ENCODE results near the gene ZG16. TPM values are rescaled to one million over a fixed set of nuclear protein-coding genes. Genes with fewer than 3 reads are reported as not detected.
A peak's percentile ranks its signal among the peaks of the same experiment; 100 is the strongest.

ZG16 gene
- total RNA-seq, 1 experiment from 2014 or later, result not detected

DNA sequence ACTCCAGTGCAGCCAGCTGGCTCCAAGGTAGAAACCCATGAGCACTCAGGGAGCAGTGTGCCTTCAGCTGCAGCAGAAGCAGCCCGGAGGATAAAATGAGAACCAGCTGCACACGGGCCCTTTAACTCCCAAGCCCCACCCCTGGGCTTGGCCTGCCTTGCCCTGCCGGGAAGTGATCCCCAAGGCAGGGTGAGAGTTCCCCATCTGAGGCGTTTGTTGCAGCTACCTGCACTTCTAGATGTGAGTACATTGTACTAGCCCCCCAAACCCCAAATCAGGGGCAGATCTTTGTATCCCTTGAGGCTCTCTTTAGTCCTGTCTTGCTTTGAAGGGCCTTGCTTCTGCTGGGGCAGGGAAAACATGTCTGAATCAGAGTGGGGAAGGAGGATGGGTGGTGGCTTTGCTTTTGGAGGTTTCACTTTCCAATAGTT lies 42.2 kb downstream of the ZG16 start, which contains the start of gene MVP:
TSS of gene MVP (plus strand) at position 192 of the 431 bp plus-strand sequence. CDS start 10,088 bp downstream, outside the sequence.
- peaks cover 30% of the 10 kb centered on the region for H3K36me3 Mint-ChIP-seq
- ATAC-seq, result no peak
- H3K9me3 Mint-ChIP-seq, result no peaks in the 10 kb centered on the region
- peak within 1 kb of the TSS; percentile 47 for H3K4me3 Mint-ChIP-seq
- no peak for DNase-seq (ENCODE audit: low spot score)
- H3K27me3 Mint-ChIP-seq (ENCODE audit: low read depth), result no peaks in the 10 kb centered on the region; the same call in 1 of the 2 replicates
- H3K27ac Mint-ChIP-seq, result peak within 1 kb of the TSS; percentile 45
- POLR2A ChIA-PET, result interaction anchor here (1.0 kb wide), 1 partner anchor 8 kb away, joined by 4 read pairs; no protein-coding TSS in a partner anchor
- TF ChIP-seq GABPB1 (CRISPR knock-in tag; IDR thresholded peaks at IDR 0.05) (0 out of 2 replicates have a peak, but pooled peaks have one; percentile 25), RELA (CRISPR knock-in tag; IDR thresholded peaks at IDR 0.05; ENCODE audit: borderline replicate concordance) (no peak)
- TF ChIP-seq, protein P1, sequence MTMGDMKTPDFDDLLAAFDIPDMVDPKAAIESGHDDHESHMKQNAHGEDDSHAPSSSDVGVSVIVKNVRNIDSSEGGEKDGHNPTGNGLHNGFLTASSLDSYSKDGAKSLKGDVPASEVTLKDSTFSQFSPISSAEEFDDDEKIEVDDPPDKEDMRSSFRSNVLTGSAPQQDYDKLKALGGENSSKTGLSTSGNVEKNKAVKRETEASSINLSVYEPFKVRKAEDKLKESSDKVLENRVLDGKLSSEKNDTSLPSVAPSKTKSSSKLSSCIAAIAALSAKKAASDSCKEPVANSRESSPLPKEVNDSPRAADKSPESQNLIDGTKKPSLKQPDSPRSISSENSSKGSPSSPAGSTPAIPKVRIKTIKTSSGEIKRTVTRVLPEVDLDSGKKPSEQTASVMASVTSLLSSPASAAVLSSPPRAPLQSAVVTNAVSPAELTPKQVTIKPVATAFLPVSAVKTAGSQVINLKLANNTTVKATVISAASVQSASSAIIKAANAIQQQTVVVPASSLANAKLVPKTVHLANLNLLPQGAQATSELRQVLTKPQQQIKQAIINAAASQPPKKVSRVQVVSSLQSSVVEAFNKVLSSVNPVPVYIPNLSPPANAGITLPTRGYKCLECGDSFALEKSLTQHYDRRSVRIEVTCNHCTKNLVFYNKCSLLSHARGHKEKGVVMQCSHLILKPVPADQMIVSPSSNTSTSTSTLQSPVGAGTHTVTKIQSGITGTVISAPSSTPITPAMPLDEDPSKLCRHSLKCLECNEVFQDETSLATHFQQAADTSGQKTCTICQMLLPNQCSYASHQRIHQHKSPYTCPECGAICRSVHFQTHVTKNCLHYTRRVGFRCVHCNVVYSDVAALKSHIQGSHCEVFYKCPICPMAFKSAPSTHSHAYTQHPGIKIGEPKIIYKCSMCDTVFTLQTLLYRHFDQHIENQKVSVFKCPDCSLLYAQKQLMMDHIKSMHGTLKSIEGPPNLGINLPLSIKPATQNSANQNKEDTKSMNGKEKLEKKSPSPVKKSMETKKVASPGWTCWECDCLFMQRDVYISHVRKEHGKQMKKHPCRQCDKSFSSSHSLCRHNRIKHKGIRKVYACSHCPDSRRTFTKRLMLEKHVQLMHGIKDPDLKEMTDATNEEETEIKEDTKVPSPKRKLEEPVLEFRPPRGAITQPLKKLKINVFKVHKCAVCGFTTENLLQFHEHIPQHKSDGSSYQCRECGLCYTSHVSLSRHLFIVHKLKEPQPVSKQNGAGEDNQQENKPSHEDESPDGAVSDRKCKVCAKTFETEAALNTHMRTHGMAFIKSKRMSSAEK (CRISPR knock-in tag; IDR thresholded peaks at IDR 0.05; ENCODE audit: borderline replicate concordance), result no peak
- CTCF ChIA-PET, result interaction anchor here (0.6 to 6.0 kb wide), 11 partner anchors 10 to 681 kb away, joined by 3 to 50 read pairs (median 5); partner anchors contain the start of gene TLCD3B
- H3K4me1 Mint-ChIP-seq, result peaks cover 43% of the 10 kb centered on the region

- DNase-seq (ENCODE audit: low spot score), result no peak
- H3K4me3 Mint-ChIP-seq, result no peak overlapping the region
- no peaks in the 10 kb centered on the region; the same call in 1 of the 2 replicates for H3K27me3 Mint-ChIP-seq (ENCODE audit: low read depth)
- ChIA-PET CTCF (interaction anchor here (0.6 to 6.0 kb wide), 6 partner anchors 11 to 99 kb away, joined by 3 to 50 read pairs (median 6); no protein-coding TSS in a partner anchor), POLR2A (no interaction called here)
- TF ChIP-seq ZBTB21 (CRISPR knock-in tag; IDR thresholded peaks at IDR 0.05; ENCODE audit: borderline replicate concordance), result no peak
- H3K4me1 Mint-ChIP-seq, result peaks cover 46% of the 10 kb centered on the region
- no peak for ATAC-seq
- peaks cover 30% of the 10 kb centered on the region for H3K36me3 Mint-ChIP-seq
- H3K9me3 Mint-ChIP-seq, result no peaks in the 10 kb centered on the region
- H3K27ac Mint-ChIP-seq, result peak overlapping the region; percentile 45; the same call in 1 of the 2 replicates
Measured at GRCh38 chr16:29820730-29821642, 42.9 kb downstream of the ZG16 start.

DNA sequence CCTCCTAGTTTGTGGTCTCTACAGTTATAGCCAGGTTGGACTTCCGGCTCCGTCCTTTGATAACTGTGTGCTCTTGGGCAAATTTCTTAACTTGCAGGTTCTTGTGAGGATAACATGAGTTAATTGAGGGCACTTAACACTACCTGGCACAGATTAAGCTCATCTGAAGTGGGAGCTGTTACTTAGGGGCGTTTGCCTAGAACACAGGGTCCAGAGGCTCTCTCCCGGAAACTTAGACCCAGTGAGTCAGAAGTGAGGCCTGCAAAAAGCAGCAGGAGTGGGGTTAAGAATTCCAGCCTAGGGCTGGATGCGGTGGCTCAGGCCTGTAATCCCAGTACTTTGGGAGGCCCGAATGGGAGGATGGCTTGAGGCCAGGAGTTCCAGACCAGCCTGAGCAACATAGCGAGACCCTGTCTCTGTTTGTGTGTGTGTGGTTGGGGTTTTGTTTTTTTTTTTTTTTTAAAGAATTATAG lies 43.6 kb downstream of the ZG16 start:
- no peak overlapping the region; the same call in 1 of the 2 replicates for H3K27ac Mint-ChIP-seq
- ChIA-PET CTCF (interaction anchor here (6.0 kb wide), 1 partner anchor 26 kb away, joined by 50 read pairs; no protein-coding TSS in a partner anchor), POLR2A (no interaction called here)
- H3K27me3 Mint-ChIP-seq (ENCODE audit: low read depth), result no peaks in the 10 kb centered on the region
- DNase-seq (ENCODE audit: low spot score) (no peak), ATAC-seq (no peak)
- TF ChIP-seq ZNF121 (CRISPR knock-in tag; IDR thresholded peaks at IDR 0.05), result 0 out of 2 replicates have a peak, but pooled peaks have one; percentile 21
- TF ChIP-seq USF2 (CRISPR knock-in tag; IDR thresholded peaks at IDR 0.05), result no peak
- no peak for TF ChIP-seq ZSCAN18 (CRISPR knock-in tag; IDR thresholded peaks at IDR 0.05)
- peaks cover 46% of the 10 kb centered on the region for H3K4me1 Mint-ChIP-seq
- H3K9me3 Mint-ChIP-seq, result no peaks in the 10 kb centered on the region
- peaks cover 30% of the 10 kb centered on the region for H3K36me3 Mint-ChIP-seq
- H3K4me3 Mint-ChIP-seq, result no peak overlapping the region

DNA sequence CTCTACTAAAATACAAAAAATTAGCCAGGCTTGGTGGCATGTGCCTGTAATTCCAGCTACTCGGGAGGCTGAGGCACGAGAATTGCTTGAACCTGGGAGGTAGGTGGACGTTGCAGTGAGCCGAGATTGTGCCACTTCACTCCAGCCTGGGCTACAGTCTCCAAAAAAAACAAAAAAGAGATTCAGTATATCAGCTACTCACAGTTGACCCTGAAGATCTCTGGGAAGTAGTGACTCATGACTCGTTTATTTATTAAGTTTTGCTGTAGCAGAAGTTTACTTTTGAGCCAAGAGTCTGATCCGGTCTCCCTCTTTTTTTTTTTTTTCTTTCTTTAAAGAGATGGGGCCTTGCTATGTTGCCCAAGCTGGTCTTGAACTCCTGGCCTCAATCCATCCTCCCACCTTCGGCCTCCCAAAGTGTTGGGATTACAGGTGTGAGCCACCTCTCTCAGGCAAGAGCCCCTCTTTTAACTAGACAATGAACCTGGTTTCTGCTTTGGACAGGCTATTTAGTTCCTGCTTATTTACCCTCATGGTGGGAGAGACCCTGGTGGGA lies 46.6 kb downstream of the ZG16 start:
- Mint-ChIP-seq H3K27ac (no peak overlapping the region), H3K27me3 (ENCODE audit: low read depth) (no peaks in the 10 kb centered on the region), H3K9me3 (no peaks in the 10 kb centered on the region), H3K4me3 (no peak overlapping the region), H3K4me1 (peaks cover 25% of the 10 kb centered on the region), H3K36me3 (peaks cover 9% of the 10 kb centered on the region)
- DNase-seq (ENCODE audit: low spot score), result no peak
- no peak for ATAC-seq
- ChIA-PET CTCF (interaction anchor here (1.0 to 6.4 kb wide), 2 partner anchors 24 to 40 kb away, joined by 3 to 68 read pairs; no protein-coding TSS in a partner anchor), POLR2A (interaction anchor here (0.7 to 0.8 kb wide), 2 partner anchors 18 to 873 kb away, joined by 3 to 5 read pairs; partner anchors contain the start of gene MAZ)
- TF ChIP-seq SMAD4 (CRISPR knock-in tag; IDR thresholded peaks at IDR 0.05) (no peak), ZNF416 (CRISPR knock-in tag; IDR thresholded peaks at IDR 0.05) (no peak), MAX (CRISPR knock-in tag; IDR thresholded peaks at IDR 0.05) (no peak), NR3C1 (CRISPR knock-in tag; conservative IDR thresholded peaks at IDR 0.05; ENCODE audit: low read depth) (no peak), RORB (CRISPR knock-in tag; IDR thresholded peaks at IDR 0.05) (no peak), EMX1 (CRISPR knock-in tag; IDR thresholded peaks at IDR 0.05) (no peak)
- TF ChIP-seq, protein P2, sequence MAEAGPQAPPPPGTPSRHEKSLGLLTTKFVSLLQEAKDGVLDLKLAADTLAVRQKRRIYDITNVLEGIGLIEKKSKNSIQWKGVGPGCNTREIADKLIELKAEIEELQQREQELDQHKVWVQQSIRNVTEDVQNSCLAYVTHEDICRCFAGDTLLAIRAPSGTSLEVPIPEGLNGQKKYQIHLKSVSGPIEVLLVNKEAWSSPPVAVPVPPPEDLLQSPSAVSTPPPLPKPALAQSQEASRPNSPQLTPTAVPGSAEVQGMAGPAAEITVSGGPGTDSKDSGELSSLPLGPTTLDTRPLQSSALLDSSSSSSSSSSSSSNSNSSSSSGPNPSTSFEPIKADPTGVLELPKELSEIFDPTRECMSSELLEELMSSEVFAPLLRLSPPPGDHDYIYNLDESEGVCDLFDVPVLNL (CRISPR knock-in tag; IDR thresholded peaks at IDR 0.05; ENCODE audit: borderline replicate concordance, low read depth), result no peak
- TF ChIP-seq, protein P3, sequence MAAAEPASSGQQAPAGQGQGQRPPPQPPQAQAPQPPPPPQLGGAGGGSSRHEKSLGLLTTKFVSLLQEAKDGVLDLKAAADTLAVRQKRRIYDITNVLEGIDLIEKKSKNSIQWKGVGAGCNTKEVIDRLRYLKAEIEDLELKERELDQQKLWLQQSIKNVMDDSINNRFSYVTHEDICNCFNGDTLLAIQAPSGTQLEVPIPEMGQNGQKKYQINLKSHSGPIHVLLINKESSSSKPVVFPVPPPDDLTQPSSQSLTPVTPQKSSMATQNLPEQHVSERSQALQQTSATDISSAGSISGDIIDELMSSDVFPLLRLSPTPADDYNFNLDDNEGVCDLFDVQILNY (CRISPR knock-in tag; IDR thresholded peaks at IDR 0.05), result no peak

All from WTC11 (cell line).